ENCODE measurements around the gene SLC9A8.
"Not testable (repeated sequence)": the region's sequence is repeated elsewhere in the genome, so short reads cannot be mapped to it uniquely, and the experiment has no call there.

Gene SLC9A8

GRCh38 chr20:49891476-49892110 lies 79.0 kb downstream of the SLC9A8 start:
- TF ChIP-seq POLR2A (IDR thresholded peaks at IDR 0.05; ENCODE audit: low read length), result no peak
- no peak for TF ChIP-seq GATA1 (IDR thresholded peaks at IDR 0.05; ENCODE audit: low read depth, low read length)
- DNase-seq, result no peak

GRCh38 chr20:49892260-49892659 lies 79.6 kb downstream of the SLC9A8 start:
- no peak for DNase-seq
- TF ChIP-seq GATA1 (IDR thresholded peaks at IDR 0.05; ENCODE audit: low read depth, low read length) (no peak), POLR2A (IDR thresholded peaks at IDR 0.05; ENCODE audit: low read length) (no peak)

GRCh38 chr20:49892817-49893216 lies 80.2 kb downstream of the SLC9A8 start:
- TF ChIP-seq POLR2A (IDR thresholded peaks at IDR 0.05; ENCODE audit: low read length) (no peak), GATA1 (IDR thresholded peaks at IDR 0.05; ENCODE audit: low read depth, low read length) (no peak)
- peak; percentile 24 to 29 for DNase-seq

GRCh38 chr20:49893242-49894072 lies 80.8 kb downstream of the SLC9A8 start:
- no peak for DNase-seq
- no peak for TF ChIP-seq GATA1 (IDR thresholded peaks at IDR 0.05; ENCODE audit: low read depth, low read length)
- no peak for TF ChIP-seq POLR2A (IDR thresholded peaks at IDR 0.05; ENCODE audit: low read length)

DNA sequence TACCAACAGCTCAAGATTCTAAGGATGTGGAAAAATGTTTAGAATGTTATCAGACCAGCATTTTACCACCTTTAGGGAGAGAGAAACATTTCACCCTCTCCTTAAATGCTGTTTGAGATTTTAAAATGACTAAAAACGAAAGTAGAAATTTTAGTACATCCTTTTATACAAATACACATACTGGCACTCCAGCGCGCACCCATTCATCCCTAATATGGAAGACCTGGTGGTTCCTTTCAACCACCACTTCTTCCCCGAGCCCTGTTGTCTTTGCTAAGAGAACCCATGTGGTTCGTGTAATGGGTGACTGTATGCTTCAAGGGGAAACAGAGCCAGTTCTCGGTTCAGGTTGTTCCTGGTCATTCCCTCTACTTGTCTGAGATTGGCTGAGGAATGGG lies 81.4 kb downstream of the SLC9A8 start:
- no peak for DNase-seq
- TF ChIP-seq GATA1 (IDR thresholded peaks at IDR 0.05; ENCODE audit: low read depth, low read length), result no peak

DNA sequence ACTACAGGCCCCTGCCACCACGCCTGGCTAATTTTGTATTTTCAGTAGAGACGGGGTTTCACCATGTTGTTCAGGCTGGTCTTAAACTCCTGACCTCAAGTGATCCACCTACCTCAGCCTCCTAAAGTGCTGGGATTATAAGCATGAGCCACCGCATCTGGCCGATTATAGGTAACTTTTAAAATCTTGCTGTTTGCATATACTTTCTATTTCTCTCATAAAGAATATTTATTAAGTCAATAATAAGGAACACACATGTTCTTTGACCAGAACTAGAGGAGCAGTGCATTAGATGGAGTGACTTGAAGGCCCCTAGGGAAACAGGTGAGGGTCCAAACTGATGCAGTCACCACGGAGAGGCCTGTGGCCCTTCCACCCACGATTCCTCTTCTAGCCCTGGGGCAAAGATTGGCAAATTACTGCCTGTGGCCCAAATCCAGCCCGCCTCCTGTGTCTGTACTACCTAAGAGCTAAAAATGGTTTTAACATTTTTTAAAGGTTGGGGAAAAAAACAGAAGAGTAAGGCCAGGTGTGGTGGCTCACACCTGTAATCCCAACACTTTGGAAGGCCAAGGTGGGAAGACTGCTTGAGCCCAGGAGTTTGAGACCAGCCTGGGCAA lies 83.0 kb downstream of the SLC9A8 start:
- DNase-seq, result not testable (repeated sequence)

DNA sequence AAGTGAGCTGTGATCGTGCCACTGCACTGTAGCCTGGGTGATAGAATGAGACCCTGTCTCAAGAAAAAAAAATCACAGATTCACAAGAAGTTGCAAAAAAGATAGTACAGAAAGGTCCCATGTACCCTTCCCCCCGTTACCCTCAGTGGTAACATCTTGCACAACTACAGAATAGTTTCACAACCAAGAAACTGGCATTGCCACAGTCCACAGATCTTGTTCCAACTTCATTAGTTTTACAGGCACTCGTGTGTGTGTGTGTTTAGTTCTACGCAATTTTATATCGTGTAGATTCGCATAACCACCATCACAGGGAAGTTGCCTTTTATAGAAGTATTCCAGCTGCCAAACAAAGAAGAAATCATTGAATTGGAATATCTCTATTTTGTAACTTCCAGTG lies 83.6 kb downstream of the SLC9A8 start:
- DNase-seq, result no peak
- no peak for TF ChIP-seq GATA1 (IDR thresholded peaks at IDR 0.05; ENCODE audit: low read depth, low read length)
- no peak for TF ChIP-seq POLR2A (IDR thresholded peaks at IDR 0.05; ENCODE audit: low read length)

DNA sequence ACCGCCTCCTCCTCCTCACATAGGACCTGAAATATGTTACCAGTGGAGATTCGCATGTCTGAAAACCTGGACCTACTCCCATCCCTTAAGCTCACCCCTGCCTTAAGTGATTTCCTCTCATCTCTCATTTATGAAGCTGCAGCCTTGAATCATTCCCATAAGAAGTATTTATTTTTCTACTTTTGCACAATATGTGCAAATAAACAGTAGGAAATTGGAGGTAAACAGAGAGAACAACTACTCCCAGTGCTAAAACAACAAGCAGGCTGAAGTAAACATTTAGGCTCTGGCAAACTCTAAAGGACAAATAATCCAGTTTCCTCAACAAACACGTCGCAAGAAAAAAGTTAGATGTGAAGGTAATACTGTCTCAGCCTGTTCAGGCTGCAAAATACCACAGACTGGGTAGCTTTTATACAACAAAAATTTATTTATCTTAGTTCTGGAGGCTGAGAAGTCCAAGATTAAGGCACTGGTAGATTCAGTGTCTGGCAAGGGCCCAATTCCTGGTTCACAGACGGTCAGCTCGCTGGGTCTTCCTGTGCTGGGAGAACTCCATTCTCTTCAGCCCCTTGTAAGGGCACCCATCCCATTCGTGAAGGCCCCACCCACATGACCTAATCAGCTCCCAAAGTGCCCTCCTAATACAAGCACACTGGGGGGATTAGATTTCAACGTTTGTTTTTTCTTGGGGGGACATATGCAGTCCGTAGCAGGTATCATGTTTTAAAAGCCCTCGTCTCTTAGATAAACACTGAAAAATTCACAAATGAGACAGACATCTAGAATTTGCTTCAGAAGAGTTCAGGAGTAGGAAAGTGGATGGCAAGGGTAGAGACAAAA lies 87.1 kb downstream of the SLC9A8 start:
- DNase-seq, result no peak
- TF ChIP-seq GATA1 (IDR thresholded peaks at IDR 0.05; ENCODE audit: low read depth, low read length) (no peak), POLR2A (IDR thresholded peaks at IDR 0.05; ENCODE audit: low read length) (no peak)

DNA sequence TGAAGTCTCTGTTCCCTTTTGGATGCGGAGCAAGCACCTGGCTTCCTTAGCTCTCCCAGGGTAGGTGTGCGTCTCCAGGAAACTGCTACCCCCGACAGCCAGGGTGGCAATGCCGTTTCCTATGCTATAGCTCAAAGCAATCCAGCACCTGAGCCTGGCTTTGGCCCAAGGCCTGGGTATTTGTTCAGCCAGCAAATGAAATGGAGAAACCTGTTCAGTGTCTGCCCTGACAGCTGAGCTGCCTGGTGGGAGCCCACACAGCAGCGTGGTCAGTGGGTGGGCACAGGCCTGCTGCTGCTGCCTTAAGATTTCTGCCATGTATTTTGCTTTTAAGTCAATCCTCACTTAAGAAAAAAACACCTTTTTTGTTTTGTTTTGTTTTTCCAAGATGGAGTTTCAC lies 89.0 kb downstream of the SLC9A8 start:
- no peak for DNase-seq
- no peak for TF ChIP-seq POLR2A (IDR thresholded peaks at IDR 0.05; ENCODE audit: low read length)
- TF ChIP-seq GATA1 (IDR thresholded peaks at IDR 0.05; ENCODE audit: low read depth, low read length), result no peak

DNA sequence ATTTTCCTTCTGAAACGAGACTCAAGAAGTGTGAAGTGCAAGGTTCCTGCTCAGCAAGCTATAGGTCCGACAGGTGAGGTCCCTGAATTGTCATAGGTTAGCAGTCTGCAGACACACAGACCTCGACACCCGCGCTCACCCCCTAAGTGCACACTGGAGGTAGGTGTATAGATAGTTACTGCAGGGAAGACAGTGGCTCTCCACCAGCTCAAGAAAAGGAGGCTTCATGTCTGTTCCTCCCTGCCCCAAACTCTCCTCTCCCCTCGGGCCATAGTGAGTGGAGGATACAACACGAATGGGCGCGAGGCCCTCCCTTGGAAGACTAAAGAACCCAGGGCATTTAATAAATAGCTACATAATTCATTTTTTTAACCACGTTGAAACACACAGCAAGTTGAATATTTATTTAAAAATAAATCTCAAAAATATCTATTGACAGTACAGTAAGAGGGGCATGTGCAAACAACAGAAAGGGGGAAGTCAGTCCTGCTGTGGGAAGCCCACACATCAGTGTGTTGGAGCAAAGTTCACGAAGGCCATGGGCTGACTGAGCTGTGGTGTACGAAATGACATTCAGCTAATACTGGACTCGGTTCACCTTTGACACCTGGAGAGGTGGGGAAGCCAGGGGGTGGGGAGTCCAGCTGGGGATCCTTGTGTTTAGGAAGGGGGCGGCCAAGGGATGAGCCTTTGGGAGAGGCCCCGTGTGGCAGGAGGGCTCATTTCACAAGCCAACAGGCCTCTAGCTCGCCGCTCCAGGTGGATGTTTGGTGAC lies 92.0 kb downstream of the SLC9A8 start:
- TF ChIP-seq GATA1 (IDR thresholded peaks at IDR 0.05; ENCODE audit: low read depth, low read length) (no peak), POLR2A (IDR thresholded peaks at IDR 0.05; ENCODE audit: low read length) (no peak)
- no peak for DNase-seq

DNA sequence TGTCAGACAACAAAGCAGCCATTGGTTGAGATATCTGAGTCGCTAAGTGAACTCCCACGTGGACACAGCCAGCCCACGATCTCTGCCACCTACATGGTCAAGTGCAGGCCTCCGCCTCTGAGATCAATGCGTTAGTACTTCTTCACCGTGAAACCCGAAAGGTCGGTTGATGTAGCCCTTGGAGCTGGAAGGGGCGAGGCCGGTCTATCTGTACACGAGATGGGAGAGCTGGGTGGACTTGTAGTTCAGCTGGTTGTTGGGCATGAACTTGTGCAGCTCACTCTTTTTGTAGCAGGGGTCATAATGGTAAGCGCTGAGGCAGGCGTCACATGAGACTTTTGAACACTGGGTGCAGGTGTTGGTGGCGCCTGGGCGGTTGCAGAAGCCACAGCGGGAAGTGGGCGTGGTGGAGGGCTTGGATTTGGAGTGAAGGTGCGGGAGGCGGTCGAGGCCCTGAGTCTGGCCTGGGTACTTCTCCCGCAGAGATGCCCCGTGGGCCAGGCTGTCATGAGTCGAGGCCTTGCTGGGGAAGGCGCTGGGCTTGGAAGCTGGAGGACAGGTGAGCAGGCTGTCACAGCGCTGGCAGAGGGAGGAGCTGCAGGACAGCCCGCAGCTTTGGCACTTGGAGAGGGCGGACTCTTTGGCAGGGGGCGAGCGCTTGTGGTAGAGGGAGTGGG lies 92.9 kb downstream of the SLC9A8 start:
- no peak for TF ChIP-seq POLR2A (IDR thresholded peaks at IDR 0.05; ENCODE audit: low read length)
- no peak for DNase-seq

DNA sequence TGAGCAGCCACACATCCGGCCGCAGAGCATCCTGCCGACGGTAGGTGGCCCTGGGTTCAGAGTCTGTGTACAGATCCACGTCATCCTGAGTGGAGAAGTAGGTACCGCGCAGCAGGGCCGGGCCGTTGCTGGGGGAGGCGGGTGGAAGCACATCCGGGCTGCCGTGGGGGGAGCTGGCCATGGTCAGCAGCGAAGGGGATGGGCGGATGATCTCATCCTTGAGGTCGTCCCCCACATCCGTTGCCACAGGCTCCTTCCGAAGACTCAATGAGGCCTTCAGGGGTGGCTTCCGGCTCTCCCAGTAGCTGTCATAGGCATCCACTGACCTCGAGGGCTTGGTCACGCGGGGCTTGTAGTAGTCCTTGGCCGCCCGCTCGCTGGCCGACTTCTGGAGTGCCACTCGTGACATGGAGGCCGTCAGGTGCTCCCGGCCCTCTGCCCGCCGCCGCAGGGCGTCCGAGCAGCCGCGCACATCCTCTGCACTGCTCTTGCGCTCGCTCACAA lies 93.5 kb downstream of the SLC9A8 start:
- no peak for TF ChIP-seq GATA1 (IDR thresholded peaks at IDR 0.05; ENCODE audit: low read depth, low read length)
- no peak for TF ChIP-seq POLR2A (IDR thresholded peaks at IDR 0.05; ENCODE audit: low read length)
- DNase-seq, result no peak

Data from erythroblast (primary cell).